ENCODE results near the gene KCNT1.

KCNT1 gene

GRCh38 chr9:135670721-135671590 is 31.0 kb upstream of the KCNT1 start:
- TF ChIP-seq TAF1 (IDR thresholded peaks at IDR 0.05; ENCODE audit: borderline replicate concordance, insufficient read depth, low read length) (no peak), FOXP2 (optimal IDR thresholded peaks at IDR 0.05; ENCODE audit: borderline replicate concordance, extremely low read depth, extremely low read length, insufficient read depth) (no peak), REST (IDR thresholded peaks at IDR 0.05; ENCODE audit: insufficient read depth in 1 of 2, low read depth in 2 of 2, low read length in 2 of 2) (no peak), SIN3A (IDR thresholded peaks at IDR 0.05; ENCODE audit: borderline replicate concordance, insufficient read depth, low read length) (no peak), POLR2AphosphoS5 (IDR thresholded peaks at IDR 0.05; ENCODE audit: low read depth, low read length) (no peak)

DNA sequence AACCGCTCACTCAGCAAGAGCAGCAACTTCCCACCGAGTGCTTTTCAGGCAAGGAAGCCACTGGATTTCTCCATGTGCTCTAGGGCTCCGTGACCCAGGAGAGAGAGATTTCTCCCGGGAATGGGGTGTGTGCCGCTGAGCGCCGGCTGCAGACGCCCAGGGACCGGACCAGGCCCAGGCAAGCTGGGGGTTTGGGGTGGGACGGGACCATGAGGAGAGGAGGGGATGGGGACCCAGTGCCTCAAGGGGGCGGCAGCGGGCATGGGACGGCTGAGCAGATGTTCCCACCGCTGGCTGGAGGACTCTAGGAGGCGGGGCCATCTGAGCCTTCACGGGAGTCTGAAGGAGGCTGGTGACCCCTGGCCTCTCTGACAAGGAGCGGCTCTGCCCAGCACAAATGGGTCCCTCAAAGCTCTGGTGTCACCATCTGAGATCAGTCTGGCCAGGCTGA is 30.4 kb upstream of the KCNT1 start:
- TF ChIP-seq FOXP2 (optimal IDR thresholded peaks at IDR 0.05; ENCODE audit: borderline replicate concordance, extremely low read depth, extremely low read length, insufficient read depth) = no peak
- TF ChIP-seq REST (IDR thresholded peaks at IDR 0.05; ENCODE audit: insufficient read depth in 1 of 2, low read depth in 2 of 2, low read length in 2 of 2) = no peak
- TF ChIP-seq TAF1 (IDR thresholded peaks at IDR 0.05; ENCODE audit: borderline replicate concordance, insufficient read depth, low read length) = no peak
- TF ChIP-seq SIN3A (IDR thresholded peaks at IDR 0.05; ENCODE audit: borderline replicate concordance, insufficient read depth, low read length) = no peak
- TF ChIP-seq POLR2AphosphoS5 (IDR thresholded peaks at IDR 0.05; ENCODE audit: low read depth, low read length) = no peak

DNA sequence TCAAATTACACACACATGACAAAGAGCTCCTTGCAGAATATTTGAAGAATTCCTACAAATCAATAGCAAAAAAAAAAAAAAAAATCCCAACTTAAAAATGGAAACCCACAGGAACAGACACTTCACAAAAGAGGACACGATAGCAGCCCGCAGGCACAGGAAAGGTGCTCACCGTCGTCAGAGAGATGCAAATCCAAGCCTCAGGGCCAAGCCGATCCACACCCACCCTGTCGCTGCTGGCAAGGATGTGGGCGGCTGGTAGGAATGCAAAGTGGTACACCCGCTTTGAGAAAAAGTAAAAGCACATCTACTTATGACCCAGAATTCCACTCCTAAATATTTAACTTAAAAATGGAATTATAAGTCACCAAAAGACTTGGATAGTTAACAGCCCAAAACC is 28.0 kb upstream of the KCNT1 start:
- TF ChIP-seq REST (IDR thresholded peaks at IDR 0.05; ENCODE audit: insufficient read depth in 1 of 2, low read depth in 2 of 2, low read length in 2 of 2) = no peak
- no peak for TF ChIP-seq SIN3A (IDR thresholded peaks at IDR 0.05; ENCODE audit: borderline replicate concordance, insufficient read depth, low read length)
- TF ChIP-seq POLR2AphosphoS5 (IDR thresholded peaks at IDR 0.05; ENCODE audit: low read depth, low read length) = no peak
- no peak for TF ChIP-seq TAF1 (IDR thresholded peaks at IDR 0.05; ENCODE audit: borderline replicate concordance, insufficient read depth, low read length)
- TF ChIP-seq FOXP2 (optimal IDR thresholded peaks at IDR 0.05; ENCODE audit: borderline replicate concordance, extremely low read depth, extremely low read length, insufficient read depth) = no peak

DNA sequence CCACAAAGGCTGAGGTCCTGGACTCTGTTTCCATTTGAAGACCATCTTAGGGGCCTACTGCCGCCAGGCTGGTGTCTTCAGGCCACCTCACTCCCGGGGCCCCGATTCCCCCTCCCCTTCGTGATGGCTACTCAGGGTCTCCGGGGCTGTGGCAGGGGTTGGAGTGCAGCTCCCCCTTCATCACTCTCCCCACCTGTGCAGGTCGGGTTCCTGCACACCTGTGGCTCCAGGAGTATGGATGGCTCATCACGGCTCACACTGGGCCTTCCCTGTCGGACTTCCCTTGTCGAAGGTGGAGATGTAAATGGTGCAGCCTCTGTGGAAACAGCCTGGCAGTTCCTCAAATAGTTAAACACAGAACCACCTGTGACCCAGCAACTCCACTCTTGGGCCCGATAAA is 27.0 kb upstream of the KCNT1 start:
- TF ChIP-seq TAF1 (IDR thresholded peaks at IDR 0.05; ENCODE audit: borderline replicate concordance, insufficient read depth, low read length) = no peak
- TF ChIP-seq REST (IDR thresholded peaks at IDR 0.05; ENCODE audit: insufficient read depth in 1 of 2, low read depth in 2 of 2, low read length in 2 of 2) = no peak
- TF ChIP-seq POLR2AphosphoS5 (IDR thresholded peaks at IDR 0.05; ENCODE audit: low read depth, low read length) = no peak
- no peak for TF ChIP-seq SIN3A (IDR thresholded peaks at IDR 0.05; ENCODE audit: borderline replicate concordance, insufficient read depth, low read length)
- TF ChIP-seq FOXP2 (optimal IDR thresholded peaks at IDR 0.05; ENCODE audit: borderline replicate concordance, extremely low read depth, extremely low read length, insufficient read depth) = no peak

All from PFSK-1 (cell line).